Stimulated activated CD4-positive, alpha-beta T cell treated with anti-CD3 and anti-CD28 coated beads, Interleukin-12 subunit alpha, Interleukin-12 subunit beta, amount 100 ng/mL, for 24 hours (primary cell): ENCODE results near the gene SNX12.
"Not testable (repeated sequence)": the region's sequence is repeated elsewhere in the genome, so short reads cannot be mapped to it uniquely, and the experiment has no call there.

Source experiments
- DNase-seq, 2 experiments: peaks; one replicate each; pipeline ENCODE4 v3.0.0-alpha.2; 2020; ENCODE audit warnings: low read depth in 2 of 2

The SNX12 gene

GRCh38 chrX:71091263-71091662 is 23.1 kb upstream of the SNX12 start:
- DNase-seq: no peak

- no peak for DNase-seq
These were observed 17.8 kb upstream of the SNX12 start for GRCh38 chrX:71085900-71086299.

GRCh38 chrX:71082822-71083221 is 14.7 kb upstream of the SNX12 start:
- DNase-seq: no peak

- DNase-seq: no peak
These were observed 14.1 kb upstream of the SNX12 start for GRCh38 chrX:71082124-71082647.

- no peak for DNase-seq
These were observed 13.4 kb upstream of the SNX12 start for GRCh38 chrX:71081330-71082123.

- DNase-seq: no peak
These were observed 2.4 kb upstream of the SNX12 start for GRCh38 chrX:71070531-71070930.

GRCh38 chrX:71067712-71068043 is 456 bp downstream of the SNX12 start:
- no peak for DNase-seq

GRCh38 chrX:71067089-71067488 is 1.0 kb downstream of the SNX12 start:
- no peak for DNase-seq

- no peak for DNase-seq
These were observed 8.0 kb downstream of the SNX12 start for GRCh38 chrX:71060127-71060526.

- no peak for DNase-seq
These were observed 10.1 kb downstream of the SNX12 start for GRCh38 chrX:71057848-71058530.

GRCh38 chrX:71056867-71057266 is 11.3 kb downstream of the SNX12 start:
- DNase-seq: no peak

GRCh38 chrX:71053217-71053621 is 14.9 kb downstream of the SNX12 start:
- no peak for DNase-seq

- DNase-seq: no peak
These were observed 15.4 kb downstream of the SNX12 start for GRCh38 chrX:71052721-71053120.

- not testable (repeated sequence) for DNase-seq
These were observed 20.2 kb downstream of the SNX12 start for GRCh38 chrX:71047891-71048290.

GRCh38 chrX:71017396-71017939 is 50.7 kb downstream of the SNX12 start:
- DNase-seq: no peak
